Stimulated activated CD4-positive, alpha-beta T cell treated with anti-CD3 and anti-CD28 coated beads, Interleukin-4, amount 100 ng/mL, for 1 hour (primary cell): Measurements from ENCODE around the gene SLC25A53.

Experiments
- DNase-seq: peaks from one replicate; pipeline ENCODE4 v3.0.0-alpha.2; 2020

SLC25A53 gene, protein sequence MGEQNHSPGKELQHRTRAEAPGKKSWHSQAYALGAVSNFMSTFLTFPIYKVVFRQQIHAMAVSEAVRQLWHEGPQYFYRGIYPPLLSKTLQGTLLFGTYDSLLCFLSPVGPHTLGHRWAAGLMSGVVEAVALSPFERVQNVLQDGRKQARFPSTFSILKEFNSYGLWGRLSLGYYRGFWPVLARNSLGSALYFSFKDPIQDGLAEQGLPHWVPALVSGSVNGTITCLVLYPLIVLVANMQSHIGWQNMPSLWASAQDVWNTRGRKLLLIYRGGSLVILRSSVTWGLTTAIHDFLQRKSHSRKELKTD

DNA sequence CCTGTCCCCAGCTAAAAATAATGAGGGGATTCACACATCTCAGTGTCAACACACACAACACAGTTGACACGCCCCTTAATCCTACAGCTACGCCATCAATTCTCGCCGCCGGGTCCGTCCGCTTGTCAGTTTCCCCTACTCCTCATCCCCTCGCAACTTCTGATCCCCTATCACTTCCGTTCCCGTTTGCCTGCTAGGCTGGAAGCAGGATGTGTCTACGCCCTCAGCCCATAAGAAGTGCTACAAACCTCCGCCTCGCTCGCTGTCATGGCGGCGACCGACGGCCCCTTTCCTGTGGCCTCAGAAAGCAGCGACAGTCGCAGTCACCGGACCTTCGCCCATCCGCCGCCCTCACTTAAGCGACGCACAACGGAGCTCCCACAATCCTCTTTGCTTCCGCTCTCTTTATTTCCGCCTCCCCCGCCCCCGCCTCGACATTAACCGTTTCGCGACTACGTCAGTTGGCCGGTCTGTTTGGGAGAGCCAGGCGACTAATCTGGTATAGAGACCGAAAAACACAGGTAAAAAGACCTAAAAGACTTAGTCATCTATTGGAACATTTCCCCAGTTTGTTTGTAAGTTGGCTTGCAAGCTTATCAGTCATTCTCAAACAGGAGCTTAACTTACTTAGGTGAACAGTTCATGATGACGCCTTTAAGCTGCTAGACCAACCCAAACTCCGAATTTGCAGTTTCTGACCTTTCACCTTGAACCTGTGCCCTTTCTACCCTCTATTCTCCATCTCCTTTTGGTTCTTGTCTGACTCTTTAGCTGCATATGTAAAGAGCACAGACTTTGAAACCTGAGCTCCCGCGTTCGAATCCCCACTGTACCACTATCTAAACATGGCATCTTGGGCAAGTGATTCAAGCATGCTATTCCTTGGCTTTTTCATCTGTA lies at the start of gene SLC25A53:
SLC25A53 (minus strand) TSS at position 380 of the 900 bp plus-strand sequence. CDS start 51,752 bp downstream, outside the sequence.
- peak; percentile 71 for DNase-seq

DNA sequence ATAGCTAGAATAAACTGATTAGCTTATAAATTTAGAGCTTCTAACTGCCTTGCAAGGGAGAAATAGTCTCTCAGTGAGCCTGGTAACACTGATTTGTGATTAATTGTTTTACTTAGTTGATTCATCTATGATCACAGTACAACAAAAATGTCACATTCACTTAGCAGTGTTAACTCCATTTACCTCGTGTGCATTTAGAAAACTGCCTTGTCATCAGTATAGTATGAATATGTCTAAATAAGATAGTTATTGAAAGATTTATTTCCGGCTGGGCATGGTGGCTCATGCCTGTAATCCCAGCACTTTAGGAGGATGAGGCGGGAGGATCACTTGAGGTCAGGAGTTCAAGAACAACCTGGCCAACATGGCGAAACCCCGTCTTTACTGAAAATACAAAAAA lies 48.7 kb upstream of the SLC25A53 start:
- DNase-seq, result no peak

DNA sequence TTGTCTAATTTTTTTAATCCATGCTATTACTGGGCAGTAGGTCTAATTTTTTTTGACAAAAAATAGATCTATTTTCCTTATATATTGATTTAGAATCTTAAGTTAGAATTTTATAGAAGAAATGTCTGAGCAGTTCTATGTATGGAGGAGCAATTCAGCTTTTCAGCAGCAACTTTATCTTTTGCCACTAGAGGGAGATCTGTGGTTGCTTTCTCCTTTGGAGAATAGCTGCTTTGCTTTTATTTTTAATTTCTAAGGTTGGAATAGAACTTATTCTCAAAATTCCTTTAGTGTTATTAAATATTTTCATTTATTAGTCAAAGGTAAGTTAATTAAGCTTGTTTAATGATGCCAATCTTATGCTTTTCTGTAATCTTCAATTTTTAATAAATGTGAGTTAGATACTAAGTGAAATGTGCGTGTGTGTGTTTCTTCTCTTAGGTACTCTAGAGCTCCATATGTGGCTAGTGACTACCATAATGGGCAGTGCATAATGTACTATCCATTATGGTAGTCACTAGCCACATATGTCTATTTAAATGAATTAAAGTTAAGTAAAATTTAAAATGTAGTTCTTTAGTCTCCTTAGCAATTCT lies 38.8 kb upstream of the SLC25A53 start:
- DNase-seq, result no peak

DNA sequence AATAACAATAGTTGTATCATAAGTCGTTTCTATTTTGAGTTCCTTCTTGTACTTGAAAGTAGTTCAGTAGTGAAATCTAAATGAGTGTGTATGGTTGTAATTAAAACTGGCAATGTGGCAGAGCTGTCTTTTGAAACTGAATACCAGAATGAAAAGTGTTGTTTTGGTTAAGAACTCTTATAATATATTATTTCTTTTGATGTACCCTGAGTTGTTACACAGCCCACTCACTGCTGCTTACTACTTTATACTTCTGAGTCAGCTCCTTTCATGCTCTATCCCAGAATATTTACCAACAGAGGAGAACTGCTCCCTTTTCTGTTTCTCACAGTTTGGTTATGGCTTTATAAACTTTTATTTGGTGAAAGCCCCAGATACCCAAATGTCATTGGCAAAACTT lies 38.2 kb upstream of the SLC25A53 start:
- DNase-seq, result no peak

DNA sequence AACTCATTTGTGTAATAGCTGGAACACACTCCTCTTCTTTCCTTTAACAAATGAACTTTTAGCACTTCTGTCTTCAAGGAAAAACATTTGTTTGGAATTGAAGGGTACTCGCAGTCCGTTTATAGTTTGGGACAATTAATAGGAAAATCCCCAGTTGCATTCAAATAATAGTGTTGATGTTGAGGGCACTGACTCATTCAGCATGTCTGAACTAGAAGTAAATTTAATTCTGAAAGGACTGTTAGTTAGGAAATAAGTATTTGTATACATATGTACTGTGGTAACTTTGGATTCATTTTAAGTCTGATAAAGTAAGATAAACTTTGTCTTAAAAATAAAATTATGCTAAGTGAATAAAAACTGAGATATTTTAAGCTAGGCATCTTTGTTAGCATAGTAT lies 36.7 kb upstream of the SLC25A53 start:
- no peak for DNase-seq

DNA sequence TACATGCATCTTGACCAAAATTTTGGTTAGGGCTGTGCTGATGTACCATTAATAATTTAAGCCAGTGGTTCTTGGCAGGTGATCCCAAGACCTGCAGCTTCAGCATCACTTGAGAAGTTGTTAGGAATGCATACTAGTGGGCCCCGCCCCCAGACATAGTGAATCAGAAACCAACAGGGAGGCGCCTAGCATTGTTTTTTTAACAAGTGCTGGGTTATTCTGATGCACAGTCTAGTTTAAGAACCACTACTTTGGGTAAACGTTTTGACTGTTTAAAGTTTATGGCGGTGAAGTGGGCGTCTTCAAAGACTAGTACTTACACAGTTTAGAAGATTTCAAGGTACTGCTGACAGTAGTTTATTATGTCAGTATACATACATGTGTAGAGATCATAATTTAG lies 33.0 kb upstream of the SLC25A53 start:
- no peak for DNase-seq

DNA sequence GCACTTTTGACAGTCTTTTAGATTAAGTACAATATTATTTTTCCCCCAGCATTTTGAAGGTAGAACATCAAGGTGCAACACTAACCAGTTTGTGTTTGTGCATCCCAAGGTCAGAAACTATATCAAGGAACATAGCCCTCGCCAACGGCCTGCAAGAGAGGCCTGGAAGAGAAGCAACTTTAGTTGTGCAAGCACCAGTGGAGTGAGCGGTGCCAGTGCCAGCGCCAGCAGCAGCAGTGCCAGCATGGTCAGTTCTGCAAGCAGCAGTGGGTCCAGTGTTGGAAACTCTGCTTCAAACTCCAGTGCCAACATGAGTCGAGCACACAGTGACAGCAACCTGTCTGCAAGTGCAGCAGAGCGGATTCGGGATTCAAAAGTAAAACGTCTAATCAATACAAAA lies 31.1 kb upstream of the SLC25A53 start:
- no peak for DNase-seq

DNA sequence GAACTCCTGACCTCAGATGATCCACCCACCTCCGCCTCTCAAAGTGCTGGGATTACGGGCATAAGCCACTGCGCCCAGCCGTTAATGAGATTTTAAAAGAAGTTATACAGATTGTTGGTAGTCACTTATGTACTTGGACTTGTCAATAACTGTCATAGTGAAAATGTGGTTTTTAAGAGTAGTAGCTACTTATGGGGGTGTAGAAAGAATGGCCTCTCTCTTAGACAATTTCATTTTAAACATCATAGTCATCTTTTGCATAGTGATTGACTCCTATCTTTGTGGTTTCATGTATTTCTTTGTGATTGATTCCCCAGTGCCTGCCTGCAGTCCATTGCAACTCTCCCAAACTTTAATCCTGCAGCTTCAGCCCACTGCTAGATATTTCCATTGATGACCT lies 26.9 kb upstream of the SLC25A53 start:
- DNase-seq, result no peak

DNA sequence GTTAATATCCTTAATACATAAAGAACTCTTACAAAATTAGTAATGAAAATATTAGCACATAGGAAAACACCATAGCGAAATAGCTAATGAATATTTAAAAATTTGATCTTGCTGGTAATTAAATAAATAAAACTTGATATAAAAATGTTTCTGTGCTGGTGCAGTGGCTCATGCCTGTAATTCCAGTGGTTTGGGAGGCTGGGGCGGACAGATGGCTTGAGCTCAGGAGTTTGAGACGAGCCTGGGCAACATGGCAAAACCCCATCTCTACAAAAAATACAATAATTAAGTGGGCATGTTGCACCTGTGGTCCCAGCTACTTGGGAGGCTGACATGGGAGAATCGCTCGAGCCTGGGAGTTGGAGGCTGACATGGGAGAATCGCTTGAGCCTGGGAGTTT lies 17.0 kb upstream of the SLC25A53 start:
- DNase-seq, result no peak

DNA sequence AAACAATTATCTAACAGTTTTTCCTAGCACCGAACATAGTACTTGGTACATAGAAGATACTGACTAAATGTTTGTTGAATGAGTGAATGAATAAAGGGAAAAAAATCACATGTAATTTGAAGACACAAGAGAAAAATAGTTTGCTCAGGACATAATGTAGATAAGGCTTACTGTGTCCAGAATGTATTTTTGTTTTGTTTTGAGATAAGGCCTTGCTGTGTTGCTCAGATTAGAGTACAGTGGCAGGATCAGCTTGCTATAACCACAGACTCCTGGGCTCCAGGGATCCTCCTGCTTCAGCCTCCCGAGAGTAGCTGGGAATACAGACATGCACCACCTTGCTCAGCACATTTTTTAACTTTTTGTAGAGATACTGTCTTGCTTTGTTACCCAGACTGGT lies 16.0 kb upstream of the SLC25A53 start:
- no peak for DNase-seq

DNA sequence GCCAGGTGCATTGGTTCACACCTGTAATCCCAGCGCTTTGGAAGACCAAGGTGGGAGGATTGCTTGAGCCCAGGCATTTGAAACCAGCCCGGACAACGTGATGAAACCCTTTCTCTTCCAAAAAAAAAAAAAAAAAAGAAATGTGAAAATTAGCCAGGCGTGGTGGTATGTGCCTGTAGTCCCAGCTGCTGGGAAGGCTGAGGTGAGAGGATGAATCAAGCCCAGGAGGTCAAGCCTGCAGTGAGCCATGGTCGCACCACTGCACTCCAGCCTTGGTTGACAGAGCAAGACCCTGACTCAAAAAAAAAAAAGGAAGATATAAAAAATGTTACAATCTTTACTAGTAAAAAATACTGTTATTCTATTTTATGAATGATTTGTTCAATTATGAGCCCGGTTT lies 15.3 kb upstream of the SLC25A53 start:
- DNase-seq, result no peak

DNA sequence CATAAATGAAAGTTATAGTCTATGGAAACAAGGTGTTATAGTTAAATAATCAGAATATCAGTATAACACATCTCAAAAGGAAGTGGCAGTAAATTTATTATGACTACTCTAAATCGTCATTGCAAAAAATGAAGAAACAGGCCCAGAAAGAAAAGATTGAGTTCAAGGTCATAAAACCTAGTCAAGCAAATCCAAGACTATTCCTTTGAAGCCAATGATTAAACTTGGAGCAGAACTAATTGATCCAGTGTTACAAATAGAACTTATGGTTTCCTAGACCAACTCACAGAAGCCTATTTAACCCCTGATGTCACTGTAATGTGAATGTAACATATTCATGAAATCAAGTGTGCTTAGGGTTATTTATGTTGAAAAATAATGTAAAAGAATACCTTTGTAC lies 11.3 kb upstream of the SLC25A53 start:
- DNase-seq, result no peak

DNA sequence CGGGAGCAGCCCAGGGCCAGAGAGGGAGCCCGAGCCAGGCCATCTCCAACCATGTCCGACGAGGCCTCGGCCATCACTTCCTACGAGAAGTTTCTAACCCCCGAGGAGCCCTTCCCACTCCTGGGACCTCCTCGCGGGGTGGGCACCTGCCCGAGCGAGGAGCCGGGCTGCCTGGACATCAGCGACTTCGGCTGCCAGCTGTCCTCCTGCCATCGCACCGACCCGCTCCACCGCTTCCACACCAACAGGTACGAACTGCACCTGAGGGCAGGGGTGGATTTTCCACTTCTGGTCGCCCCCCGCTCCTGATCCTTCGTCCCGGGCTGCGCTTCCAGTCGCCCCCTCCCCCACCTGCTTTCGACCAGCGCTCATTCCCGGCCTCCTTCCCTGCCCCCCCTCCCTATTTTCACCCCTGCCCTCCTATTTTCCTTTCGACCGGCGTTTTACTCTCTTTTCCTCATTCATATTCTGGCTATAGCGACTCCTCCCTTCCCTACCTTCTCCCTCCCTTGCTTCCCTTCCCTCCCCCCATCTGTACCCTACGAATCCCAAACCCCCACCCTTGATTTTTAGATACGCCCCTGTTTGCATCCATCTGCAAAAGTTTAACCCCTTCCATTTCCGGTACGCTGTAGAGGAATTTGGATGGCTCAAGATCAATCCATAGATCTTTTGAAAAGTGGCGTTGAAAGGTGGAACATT lies 10.1 kb upstream of the SLC25A53 start:
- no peak for DNase-seq

DNA sequence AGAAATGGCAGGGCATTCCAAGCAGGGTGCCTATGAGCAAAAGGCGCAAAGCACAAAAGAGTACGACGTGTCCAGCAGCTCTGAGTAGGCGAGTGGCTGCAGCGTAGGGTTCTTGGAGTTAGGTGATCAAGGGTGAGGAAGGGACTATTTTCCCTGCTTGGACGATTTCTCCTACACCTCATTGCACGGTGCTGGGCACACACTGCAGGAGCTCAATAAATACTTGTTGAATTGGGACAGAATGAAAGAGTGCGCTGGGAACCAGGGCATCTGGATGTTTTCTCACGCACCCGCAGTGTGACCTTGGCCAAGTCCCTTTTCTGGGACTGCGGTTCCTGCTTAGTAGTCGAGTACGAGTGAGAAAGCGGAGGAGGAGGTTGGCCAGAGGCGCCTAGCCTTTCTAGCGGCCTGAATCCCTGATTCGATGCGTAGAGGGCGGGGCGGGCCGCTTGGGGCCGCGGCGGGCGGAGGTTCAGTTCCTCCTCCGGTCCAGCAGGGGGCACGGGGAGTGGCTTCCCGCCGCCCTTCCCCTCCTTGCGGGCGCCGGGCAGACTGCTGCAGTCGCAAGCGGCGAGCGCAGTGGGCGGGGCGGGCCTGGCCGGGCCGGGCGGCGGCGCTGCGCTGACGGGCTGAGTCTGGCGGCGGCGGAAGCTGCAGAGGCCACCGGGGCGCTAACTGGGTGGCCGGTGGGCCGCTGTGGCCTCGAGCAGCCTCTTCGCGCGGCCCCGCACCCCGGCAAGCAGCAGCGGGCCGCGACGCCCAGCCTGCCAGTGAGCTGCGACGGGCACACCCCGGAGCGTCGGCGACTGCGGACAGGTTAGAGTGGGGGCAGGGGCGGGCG lies 9.3 kb upstream of the SLC25A53 start, which contains the start of gene FAM199X:
FAM199X (plus strand) TSS at position 560 of the 841 bp plus-strand sequence. CDS start 333 bp downstream, outside the sequence.
- peak; percentile 83 for DNase-seq

DNA sequence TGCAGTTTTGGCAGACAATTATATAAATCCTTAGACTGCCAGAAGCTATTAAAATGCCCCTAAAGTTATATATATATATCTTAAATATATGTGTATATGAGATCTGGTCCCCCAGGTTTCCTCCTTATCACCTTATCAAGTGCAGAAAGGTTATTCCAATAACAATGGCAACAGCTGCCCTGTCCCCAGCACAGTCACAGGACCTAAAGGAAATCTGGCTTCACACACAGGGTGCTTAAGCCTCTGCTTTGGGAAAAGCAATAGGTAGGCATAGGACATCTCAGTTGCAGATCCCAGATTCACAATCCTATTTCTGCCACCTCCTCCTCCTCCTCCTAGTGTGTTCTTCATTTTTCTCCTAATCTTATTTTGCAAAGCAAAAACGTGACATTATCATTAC lies 5.8 kb downstream of the SLC25A53 start:
- DNase-seq, result no peak

DNA sequence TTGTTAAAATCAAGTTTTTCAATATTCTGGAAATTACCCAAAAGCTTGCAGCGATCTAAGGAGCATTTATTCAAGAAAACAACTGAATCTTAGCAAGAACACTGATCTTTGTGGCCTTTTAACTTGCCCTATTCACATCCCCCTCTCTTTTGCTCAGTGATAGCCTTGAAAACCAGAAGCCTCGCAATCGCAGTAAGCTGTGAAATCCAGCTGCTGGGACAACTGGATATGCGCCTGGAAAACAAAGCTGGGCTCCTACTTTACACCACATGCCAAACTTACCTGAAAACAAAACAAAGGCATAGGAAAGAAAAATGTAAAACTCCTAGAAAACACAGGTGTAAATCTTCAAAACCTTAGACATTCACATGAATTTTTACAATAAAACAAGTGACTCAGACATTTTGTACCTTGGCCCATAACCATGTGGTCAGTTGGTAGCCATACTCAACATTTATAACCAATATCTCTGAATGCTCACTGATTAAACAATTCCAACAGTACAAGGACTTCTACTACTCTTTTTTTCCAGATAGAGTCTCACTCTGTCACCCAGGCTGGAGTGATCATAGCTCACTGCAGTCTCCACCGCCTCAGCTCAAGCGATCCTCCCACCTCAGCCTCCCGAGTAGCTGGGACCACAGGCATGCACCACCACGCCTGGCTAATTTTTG lies 15.6 kb downstream of the SLC25A53 start:
- DNase-seq, result no peak

DNA sequence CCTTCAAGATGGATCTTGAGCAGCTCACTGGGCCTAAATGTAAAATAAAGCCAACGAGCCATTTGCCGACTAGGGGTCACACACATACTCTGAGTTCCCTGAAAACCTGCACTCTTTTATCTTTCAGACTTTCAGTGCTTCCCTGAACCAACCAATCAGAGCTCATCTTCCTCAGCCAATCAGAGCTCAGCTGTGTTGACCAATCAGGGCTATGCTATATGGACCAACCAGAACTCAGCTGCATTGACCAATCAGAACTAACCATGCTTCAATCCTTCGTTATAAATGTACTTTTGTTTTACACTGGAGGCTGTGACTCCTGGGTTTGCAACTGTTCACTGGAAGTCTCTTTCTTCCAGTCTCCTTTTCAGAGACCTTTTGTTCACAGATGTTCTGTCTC lies 19.3 kb downstream of the SLC25A53 start:
- DNase-seq, result no peak

DNA sequence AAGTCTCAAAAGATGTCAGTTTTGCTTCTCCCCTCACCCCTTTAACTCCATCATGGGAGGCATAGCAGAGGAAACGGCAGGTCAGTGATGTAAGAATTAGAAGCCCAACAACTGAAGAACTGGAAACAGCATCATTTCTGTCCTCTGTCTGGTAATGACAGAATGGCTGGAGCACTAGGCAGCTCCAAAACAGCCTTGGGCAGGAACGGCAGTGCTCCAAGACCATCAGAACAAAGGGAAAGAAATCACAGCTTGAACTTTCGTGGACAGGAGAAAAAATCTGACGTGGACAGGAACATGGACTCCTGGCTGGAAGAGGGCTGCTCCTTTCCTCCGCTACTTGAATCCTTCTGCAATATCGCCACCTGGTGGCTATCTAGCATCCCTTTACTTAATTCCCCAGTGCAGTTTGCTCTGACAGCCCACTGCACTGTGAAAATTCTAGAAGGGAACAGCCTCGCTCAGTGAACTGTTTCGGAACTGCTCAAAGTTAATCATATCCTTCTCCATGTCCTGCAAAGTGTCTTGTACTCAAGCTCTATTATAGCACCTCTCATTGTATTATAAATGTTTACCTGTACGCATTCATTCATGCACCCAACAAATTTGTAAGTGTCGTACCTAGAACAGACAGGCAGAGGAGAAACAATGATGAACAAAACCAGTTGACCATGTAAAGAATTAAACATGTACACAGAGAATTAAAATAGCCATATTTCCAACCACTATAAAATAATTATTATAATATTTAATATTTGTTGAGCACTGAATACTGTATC lies 20.4 kb downstream of the SLC25A53 start:
- DNase-seq, result peak; percentile 22

DNA sequence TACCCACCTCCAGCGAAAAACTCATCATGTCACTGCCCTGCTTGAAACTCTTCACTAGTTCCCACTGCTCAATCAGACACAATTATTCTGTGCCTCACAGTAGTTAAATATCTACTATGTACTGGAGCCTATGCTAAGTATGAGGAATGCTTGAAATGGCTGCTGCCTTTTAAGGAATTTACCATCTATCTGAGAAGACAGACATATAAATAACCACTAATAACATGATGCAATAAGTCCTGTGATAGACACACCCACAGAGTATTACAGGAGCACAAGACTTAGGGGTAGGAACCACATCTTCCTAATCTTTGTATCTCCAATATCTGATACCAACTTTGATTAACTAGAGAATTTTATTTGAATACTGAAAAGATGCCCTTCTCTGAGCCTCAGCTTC lies 21.1 kb downstream of the SLC25A53 start:
- DNase-seq, result no peak

DNA sequence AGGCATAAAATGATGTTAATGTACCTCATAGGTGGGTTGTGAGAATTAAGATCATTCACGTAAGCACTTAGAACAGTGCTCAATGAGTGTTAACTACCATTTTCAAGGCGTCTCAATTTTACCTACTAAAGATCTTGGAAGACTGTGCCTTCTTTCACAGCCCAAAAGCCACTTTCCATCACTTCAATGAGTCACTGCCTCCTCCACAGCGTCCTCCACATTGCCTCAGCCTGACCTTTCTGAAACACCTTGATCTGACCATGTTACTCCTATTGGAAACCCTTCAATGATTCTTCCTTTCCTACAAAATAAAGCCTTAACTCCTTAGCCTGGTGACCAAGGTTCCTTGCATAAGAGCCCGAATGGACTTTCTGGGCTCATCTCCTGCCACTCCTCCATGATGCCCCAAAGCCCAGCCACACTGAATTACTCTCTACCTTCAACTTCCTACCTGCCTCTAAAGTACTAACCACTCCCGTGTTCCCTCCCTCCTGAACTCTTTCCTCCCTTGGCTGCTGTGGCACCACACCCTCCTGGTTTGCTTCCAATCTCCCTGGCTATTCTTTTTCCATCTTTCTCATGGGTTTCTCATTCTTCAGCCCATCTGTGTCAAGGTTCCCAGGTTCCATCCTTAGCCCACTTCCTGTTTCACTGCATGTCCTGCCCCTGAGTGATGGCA lies 22.1 kb downstream of the SLC25A53 start:
- no peak for DNase-seq
